HG03571 (cell line): ENCODE data around the gene IQSEC3.

Experiments used
- ATAC-seq: cut with Tn5 transposase; IDR thresholded peaks from one replicate; pipeline ENCODE4 v1.9.1; 2021; ENCODE audit not compliant: unreplicated experiment

Gene IQSEC3

DNA sequence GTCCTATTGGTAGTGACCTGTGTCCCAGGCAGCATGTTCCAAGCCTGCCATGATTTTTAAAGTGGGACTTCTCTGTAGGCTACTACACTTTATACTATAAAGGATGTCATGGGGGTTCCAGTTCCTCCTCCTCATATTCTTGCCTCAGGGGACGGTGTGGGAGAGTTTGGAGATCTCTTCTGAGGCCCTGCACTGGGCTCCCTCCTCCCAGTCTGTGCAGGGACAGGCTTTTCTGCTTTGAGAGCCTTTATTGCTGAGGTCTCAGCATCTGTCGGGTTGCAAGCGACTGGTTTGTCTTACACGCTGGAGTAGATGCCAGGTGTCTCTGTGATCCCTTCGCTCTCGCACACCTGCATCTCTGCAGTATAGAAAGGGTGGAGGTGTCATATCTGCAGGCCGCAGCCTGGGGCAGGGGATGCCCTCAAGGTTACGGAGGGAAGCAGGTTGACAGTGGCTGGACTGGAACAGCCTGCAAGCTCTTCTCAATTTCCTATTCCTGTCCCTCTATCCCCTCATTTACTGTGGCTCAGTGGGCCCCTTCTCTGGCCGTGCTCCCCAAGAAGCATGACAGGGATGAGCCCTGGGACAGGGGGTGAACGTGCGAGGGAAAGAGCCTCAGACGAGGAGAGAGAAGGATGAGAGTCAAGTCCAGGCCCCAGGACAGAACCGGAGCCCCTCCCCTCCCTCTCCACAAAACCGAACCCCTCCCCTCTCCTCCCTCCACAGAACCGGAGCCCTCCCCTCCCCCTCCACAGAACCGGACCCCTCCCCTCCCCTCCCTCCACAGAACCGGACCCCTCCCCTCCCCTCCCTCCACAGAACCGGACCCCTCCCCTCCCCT lies 96.1 kb downstream of the IQSEC3 start:
- no peak for ATAC-seq

DNA sequence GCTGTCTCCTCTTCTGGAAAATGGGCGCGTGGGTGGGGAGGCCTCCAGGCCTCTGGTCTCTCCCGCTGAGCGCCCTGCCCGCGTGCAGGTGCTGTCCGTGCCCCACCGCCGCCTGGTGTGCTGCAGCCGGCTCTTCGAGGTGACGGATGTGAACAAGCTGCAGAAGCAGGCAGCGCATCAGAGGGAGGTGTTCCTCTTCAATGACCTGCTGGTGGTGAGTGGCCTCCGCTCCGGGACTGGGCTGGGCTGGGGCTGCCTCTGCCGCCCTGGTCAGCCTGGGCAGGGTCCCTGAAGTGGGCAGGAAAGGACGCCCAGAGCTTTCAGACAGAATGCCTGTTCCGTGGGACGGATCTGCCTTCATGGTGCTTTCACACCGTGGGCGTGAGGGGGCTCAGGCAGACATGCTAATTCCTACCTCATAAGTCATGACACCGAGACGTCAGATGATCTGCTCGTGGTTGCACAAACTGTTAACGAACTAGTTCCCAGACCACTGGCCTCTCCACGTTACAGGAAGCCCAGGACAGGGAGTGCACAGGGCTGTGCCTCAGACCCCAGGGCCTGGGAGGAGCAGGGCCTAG lies 96.9 kb downstream of the IQSEC3 start:
- no peak for ATAC-seq

DNA sequence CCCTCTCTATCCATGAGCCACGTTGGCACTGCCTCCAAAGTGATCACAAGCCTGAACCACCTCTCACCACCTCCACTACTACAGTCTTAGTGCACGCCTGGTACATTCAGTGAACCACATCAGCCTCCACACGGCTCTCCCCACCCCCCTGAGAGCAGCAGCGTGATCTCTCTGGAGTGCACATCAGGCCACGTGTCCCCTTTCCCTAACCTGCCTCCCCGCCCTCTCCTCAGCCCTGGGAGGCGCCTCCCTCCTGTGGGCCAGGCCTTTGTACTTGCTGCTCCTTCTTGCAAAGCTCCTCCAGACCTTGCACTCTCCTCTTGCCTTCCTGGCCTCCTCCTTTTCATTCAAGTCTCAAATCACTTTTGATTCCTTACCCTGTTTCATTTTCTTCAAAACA lies 97.6 kb downstream of the IQSEC3 start:
- ATAC-seq = no peak

DNA sequence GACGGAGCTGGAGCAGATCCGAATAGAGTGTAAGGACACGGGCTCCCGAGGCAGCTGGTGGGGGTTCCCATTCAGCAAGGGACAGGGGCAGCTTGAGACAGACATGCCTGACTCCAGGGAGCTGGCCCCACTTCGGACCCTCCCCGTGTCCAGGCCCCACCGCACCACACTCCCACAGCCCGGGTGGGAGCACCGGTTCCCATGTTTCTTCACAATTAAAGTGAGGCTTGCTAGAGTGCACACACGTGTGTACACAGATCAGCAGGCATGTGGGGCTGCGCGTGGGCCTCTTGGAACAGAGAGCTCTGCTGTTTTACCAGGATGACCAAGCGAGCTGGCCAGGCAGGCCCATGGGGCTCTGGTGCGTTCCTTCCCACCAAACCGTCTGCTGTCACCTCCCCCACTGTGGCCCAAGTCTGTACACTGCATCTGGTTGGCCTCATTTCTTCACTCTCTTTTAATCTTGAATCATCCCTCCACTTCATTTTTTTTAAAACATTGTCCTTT lies 99.3 kb downstream of the IQSEC3 start:
- ATAC-seq = no peak

DNA sequence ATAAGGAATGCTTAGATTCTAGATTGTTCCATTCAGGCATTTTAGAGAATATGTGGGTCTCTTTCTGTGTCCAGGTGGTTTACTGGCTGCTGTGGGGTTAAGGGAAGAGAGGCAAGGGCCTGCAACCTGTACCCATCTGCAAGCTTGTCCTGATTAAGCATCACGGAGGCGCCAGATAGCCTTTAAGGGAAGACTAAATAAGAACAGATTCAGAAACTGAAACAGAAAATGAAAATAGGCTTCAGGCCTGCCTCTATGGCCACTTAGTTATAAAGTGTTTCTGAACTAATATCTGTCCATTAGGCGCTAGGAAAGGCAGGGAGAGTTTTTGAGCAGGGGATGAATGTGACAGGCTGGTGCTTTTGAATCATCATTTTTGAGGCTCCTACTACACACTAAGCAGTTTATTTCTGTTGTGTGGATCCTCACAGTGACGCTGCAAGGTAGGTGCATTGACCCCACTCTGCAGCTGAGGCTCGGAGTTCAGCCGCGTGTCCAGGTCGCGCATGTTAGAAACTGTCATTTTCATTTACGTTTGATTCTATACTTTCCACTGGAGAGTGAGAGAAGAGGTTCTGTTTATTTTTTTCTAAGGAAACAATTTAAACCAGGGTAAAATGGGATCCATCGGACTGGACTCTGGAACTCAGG lies 100.0 kb downstream of the IQSEC3 start:
- no peak for ATAC-seq

DNA sequence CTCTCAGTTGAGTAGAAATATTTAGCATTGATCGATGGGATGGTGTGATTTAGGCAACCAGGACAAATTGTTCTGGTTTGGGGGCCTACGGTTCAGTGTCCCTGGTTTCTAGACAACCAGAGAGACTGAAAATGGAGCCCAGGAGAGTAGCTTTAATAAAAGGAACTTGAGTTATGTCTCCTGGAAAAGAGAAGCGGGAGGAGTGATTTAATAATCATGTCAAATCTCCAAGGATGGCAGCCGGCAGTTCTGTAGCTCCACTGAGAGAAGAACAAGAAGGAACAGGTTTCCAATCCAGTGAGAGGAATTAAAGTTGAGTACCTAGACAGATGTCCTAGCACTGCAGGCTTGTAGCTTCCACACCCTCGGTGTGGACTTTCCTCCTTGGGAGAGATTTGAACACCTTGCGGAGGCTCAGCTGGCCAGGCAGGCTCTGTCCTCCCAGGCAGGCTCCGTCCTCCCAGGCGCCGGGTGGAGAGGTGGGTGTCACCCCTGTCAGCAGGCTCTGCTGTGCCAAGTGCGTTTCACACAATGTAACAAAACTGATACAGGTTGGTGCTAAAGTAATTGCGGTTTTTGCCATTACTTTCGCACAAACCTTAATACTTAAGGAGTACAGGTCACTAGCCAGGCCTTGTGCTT lies 101.5 kb downstream of the IQSEC3 start:
- no peak for ATAC-seq

DNA sequence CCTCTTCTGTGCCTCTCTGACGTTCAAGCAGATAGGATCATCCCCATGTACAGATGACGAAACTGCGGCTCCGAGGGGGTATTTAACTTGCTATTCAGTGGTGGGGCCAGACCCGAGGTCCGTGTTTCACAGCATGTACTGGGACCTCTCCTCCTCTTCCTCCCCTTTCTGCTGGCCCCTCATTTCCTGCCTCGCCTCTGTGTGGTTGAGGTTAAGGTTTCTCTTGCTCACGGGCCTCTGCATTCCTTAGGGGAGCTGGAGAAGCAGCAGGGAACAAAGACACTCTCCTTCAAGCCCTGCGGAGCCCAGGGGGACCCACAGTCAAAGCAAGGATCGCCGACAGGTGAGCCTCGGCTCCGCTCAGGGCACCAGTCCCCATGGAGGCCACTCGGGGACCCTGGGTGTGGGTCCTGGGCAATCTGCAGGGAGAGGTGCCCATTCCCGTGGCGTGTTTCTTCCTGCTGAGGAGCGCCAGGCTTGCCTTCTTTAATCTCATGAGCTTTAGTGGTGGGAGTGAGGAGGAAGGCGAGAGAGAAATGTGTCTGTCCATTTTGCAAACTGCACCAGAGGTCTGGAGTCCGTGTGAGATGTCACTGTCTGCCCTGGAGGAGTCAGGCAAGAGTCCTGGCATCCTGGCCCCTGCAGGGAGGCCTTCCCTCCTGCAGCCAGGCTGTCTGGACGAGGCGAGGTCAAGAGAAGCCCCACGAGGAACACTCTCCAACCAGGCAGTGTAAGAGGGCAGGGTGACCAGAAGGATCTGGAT lies 102.4 kb downstream of the IQSEC3 start:
- no peak for ATAC-seq

DNA sequence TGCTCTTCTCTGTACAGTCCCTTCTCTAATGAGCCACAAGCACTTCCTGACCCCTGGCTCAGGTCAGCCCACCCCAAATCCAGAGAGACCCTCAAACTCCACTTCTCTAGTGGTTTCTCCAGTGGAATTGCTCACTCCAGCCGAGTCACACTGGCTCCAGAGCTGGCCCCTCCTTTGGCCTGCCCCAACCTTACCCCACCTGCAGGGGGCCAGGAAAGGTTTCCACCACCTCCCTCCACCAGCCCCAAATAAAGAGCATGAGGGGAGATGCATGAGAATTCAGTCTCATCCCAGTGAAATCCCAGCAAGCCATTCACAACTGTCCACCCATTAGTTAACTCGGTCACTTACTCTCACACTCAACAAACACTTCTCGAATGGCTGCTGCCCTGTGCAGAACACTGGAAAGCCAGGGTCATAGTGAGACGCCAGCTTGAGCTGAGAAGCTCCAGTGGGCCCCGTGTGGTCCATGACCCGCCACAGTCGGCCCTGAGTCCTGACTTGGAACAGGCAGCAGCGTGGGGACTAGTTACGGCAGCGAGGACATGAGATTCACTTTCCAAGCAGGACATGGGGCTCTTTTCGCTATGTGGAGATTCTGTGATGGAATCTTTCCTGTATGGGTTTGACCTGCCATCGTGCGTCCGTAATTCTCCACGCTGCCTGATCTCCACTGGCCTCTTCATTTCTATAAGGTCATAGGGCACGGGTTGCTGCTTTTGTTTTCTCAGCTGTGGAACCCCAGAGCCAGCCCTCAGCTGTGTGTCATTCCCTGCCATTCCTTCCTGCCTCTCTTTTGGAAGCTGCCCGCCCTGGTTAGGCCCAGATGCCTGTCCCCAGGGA lies 103.2 kb downstream of the IQSEC3 start:
- ATAC-seq = no peak

DNA sequence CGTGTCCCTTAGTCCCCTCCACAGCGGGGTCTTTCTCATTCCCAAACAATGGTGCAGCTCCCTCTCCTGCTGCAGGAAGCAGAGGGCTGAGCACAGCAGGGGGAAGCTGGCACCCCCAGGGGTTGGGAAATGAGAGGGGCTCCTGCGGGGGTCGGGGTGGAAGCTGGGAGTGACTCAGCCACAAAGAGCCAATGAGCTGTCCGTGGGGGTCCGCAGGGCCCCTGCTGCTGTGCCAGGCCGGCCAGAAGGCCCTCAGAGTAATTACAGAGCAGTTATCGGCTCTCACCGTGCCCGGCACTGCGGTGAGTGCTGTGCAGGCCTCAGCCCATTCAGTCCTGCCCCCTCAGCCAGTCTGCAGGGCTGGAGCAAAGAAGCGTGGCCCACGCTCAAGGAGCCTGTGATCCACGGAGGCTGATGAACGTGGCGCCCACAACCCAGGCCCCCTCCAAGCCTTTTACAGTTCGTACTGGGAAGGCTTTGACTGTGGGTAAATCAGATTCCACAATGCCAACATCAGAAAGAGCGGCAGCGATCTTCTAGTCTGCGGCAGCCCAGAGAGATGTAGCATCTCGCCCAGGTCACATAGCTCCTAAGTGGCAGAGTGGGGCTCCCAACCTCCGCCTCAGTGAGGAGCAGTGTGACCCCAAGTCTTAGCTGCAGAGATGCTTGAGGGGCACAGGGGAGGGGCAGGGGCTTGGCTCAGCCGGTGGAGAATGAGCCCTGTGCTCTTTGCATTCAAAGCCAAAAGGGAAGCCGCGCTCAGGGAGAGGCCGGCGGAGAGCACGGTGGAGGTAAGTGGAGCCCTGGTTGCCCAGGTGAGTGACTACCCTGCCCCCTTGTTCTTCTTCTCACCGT lies 104.0 kb downstream of the IQSEC3 start:
- no peak for ATAC-seq

DNA sequence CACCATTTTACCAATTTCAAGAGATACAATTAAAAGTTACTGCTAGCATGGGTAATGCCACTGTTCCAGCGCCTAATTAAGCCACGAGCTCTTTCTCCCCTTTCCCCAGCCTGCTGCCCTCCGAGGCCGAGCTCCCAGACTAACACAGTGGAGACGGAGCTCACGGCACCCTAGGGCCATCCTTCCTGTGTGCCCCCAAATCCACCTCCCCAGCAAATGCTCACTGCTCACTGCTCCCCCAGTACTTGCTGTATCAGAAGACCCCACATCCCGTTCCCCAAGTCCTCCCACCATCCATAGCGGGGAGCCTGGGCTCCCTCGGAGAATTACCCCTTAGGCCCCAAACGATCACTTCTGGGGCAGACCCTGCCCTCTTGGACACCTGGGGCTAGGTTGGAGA lies 104.7 kb downstream of the IQSEC3 start:
- ATAC-seq = no peak

DNA sequence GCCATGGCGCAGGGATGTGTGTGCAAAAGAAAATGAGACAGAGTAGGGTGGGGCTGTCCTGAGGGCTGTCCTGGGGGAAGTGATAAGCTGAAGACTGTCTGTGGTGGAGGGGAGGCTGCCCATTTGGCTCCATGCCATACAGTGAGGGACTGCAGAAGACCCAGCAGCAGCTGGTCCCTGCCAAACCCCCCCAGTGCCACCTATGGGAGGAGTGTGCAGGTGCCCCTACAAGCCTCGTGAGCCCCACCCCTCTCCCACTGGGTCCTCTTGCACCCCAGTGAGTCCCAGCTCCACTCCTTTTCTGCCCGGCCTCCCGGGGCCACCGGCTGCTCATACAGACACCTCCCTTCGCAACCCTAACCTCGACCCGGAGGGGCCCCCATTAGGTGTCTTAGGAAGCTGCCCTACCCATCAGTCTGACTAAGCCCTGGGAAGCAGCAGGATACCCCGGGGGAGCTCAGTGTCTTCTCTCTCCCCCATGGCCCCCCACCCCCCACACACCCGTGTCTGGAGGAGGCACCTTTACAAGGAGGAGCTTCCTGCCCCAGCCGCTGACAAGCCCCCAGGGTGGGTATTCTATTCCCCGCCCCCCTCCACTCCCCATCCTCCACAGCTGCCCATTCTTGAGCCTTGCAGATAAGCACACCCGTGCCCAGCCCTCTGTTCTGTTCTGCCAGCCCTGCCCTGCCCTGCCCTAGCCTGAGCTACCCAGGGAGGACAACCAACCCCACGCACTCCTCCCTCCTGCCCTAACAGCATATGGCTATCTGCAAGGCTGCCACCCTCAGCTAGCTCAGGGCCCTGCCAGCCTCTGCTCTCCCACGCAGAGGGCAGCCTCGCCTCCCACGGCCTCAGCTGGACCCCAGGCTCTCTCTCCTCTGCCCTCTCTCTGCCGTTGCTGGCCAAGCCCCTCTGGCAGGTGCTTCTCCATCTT lies 105.4 kb downstream of the IQSEC3 start:
- ATAC-seq = no peak

DNA sequence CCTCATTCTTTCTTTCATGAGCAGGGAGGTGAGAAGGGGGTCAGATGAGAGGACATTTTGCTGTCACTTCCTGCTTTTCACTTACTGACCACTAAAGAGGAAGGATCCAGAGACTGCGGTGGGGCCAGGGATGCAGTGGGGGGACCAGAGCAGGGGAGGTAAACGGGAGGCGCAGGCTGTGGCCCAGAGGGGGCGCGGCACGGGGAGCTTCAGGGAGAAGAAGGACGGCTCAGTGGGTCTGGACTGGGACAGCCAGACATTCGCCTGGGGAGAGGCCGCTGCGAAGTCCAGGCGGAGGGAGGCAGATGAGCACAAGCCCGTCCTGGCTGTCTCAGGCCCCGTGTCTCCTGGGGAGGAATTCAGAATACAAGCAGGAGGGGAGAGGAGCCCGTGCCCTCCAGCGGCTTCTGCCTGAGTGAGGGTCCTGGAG lies 106.2 kb downstream of the IQSEC3 start:
- no peak for ATAC-seq

DNA sequence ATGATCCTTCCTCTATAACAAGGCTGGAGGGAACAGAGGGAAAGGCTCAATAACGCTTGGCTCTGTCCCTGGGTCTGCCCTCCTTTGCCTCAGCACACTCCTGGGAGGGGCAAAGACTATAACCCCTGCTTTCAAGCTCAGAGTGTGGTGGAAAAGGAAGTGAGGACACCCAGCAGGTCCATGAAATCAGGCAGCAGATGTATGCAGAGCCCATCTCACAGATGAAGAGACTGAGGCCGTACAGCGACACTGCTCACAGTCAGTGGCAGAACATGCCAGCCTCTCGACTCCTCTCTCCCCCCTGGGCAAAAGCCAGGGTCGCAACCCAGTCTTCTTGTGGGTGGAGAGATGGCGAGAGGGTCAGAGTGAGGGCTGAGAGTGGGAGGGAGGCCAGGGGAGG lies 107.6 kb downstream of the IQSEC3 start:
- no peak for ATAC-seq

DNA sequence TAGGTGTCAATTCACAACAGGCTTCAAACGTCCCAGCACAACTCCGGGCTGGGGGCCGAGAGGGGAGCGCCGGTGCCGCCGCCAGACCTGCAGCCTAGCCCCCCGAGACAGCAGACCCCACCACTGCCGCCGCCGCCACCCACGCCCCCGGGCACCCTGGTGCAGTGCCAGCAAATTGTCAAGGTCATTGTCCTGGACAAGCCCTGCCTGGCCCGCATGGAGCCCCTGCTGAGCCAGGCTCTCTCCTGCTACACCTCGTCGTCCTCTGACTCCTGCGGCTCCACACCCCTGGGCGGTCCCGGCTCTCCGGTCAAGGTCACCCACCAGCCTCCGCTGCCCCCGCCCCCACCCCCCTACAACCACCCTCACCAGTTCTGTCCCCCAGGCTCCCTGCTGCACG lies 108.0 kb downstream of the IQSEC3 start:
- no peak for ATAC-seq

DNA sequence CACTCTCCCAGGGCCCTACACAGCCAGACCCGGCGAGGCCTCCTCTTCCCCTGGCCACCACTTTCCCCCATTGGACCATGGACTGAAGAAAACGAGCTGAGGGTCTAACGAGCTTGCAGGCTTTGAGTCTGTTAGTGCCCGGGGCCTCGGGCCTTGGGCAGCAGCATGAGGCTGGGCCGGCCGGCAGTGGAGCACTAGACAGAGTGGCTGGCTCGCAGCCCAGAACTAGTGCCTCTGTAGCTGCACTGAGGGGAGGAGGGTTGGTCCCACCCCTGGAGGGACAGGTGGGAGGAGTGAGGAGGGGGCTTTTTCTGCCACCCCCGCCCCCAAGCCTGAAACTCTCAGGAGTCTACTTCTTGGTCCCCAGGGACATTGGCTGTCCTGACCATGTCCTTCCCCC lies 108.7 kb downstream of the IQSEC3 start:
- no peak for ATAC-seq

DNA sequence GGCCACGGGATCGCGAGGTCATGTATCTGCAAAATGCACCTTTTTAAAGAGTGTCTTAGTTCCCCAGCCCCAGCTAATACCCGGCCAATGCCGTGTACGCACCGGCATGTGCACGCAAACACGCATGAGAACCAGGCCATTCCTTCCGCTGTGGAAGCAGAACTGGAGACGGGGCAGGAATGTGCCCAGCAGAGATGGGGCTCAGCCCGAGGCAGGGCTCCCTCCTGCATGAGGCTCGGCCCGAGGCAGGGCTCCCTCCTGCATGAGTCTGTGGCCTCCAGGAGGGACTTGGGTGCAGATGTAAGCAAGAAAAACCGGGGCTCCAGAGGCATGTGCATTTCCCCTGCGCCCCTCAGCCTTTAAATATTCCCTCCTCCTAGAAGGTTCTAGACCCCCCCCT lies 109.2 kb downstream of the IQSEC3 start:
- ATAC-seq = no peak

DNA sequence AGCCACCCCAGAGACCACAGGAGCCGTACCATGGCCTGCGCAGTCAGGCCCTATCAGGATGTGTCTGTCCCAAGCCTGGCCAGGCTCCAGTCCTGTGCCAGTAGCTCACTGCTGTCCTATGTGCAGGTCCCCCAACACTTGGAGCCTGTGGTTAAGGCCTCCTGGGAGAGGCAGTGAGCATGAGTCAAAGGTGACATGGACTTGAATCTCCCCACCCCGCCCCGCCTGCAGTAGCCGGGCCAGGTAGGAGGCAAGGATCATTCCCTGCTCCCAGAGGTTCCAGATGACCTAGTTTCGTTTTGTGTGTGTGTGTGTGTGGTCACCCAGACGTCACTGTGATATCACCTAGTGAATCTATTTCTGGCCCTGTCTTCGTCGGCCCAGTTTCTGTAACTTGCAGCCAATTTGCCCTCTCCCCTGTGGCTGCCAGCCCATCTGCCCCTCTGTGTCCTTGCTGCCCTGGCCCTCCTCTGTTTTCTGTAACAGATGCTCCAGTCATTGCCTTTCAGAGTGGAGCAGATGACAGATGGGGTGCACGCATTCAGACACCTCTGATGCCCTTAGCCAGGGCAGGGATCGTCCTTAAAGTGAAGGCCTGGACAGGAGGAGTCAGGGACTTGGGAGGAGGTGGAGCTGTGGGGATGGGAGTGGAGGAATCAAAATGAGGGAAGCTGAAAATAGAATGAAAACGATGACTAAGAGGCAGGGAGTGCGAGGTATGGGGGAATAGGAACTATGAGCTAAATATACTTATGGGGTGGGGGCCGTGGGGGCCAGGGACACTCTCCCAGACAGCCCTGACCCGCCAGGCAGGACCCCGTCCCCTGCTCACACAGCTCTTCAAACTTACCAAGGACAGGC lies 110.0 kb downstream of the IQSEC3 start:
- ATAC-seq = no peak
